ENCODE results near the gene SH2D1B. TPM values are rescaled to one million over a fixed set of nuclear protein-coding genes. Genes with fewer than 3 reads are reported as not detected.

The SH2D1B gene
- total and polyA plus RNA-seq, 10 donors = 0.85 to 11.0 (median 4.6) TPM

GRCh38 chr1:162385280-162385623 lies 26.7 kb downstream of the SH2D1B start:
- WGBS, 5 donors = 51 to 72% (median 59%) methylated on average over 3 of the region's 3 CpGs
- intact Hi-C loops (cut with DNase I; ENCODE audit: low total_unique reads) = no loop called here

GRCh38 chr1:162384601-162385279 lies 27.2 kb downstream of the SH2D1B start:
- TF ChIP-seq CTCF (IDR thresholded peaks at IDR 0.05 in 8 of 11, conservative IDR thresholded peaks at IDR 0.05 in 3 of 11) (no peak), POLR2A (IDR thresholded peaks at IDR 0.05) (no peak), POLR2AphosphoS5 (IDR thresholded peaks at IDR 0.05) (no peak)
- no peaks in the 10 kb centered on the region for H3K27me3 ChIP-seq (replicated peaks in 1 of 7)
- no peak overlapping the region for H3K4me3 ChIP-seq
- H3K9me3 ChIP-seq = no peaks in the 10 kb centered on the region
- peaks cover 0 to 7% (median 0%) of the 10 kb centered on the region in 6 donors for H3K36me3 ChIP-seq
- H3K4me1 ChIP-seq = peaks cover 0 to 9% (median 0%) of the 10 kb centered on the region in 6 donors
- 90 to 96% (median 91%) methylated on average over 9 to 10 of the region's 10 CpGs for WGBS, 5 donors
- no peak overlapping the region for H3K27ac ChIP-seq
- intact Hi-C loops (cut with DNase I; ENCODE audit: low total_unique reads) = no loop called here
- DNase-seq = no peak

More at GRCh38 chr1:162385280-162385623, 26.7 kb downstream of the SH2D1B start:
- Histone ChIP-seq H3K4me1 (peaks cover 0 to 11% (median 0%) of the 10 kb centered on the region in 6 donors), H3K27ac (no peak overlapping the region), H3K36me3 (peaks cover 0 to 7% (median 0%) of the 10 kb centered on the region in 6 donors), H3K27me3 (replicated peaks in 1 of 7) (peaks cover 0 to 4% (median 0%) of the 10 kb centered on the region in 7 donors), H3K9me3 (no peaks in the 10 kb centered on the region), H3K4me3 (no peak overlapping the region)
- DNase-seq = no peak
- TF ChIP-seq POLR2AphosphoS5 (IDR thresholded peaks at IDR 0.05) (no peak), POLR2A (IDR thresholded peaks at IDR 0.05) (no peak), CTCF (IDR thresholded peaks at IDR 0.05 in 8 of 11, conservative IDR thresholded peaks at IDR 0.05 in 3 of 11) (no peak)

- Histone ChIP-seq H3K4me1 (peaks cover 0 to 2% (median 0%) of the 10 kb centered on the region in 6 donors), H3K27ac (no peak overlapping the region), H3K9me3 (no peaks in the 10 kb centered on the region), H3K27me3 (replicated peaks in 1 of 7) (no peaks in the 10 kb centered on the region), H3K4me3 (no peak overlapping the region), H3K36me3 (peaks cover 0 to 7% (median 0%) of the 10 kb centered on the region in 6 donors)
- DNase-seq = no peak
- WGBS, 5 donors = 82 to 97% (median 94%) methylated on average over 5 to 6 of the region's 6 CpGs
- intact Hi-C loops (cut with DNase I; ENCODE audit: low total_unique reads) = no loop called here
- TF ChIP-seq POLR2AphosphoS5 (IDR thresholded peaks at IDR 0.05) = no peak
- TF ChIP-seq CTCF (IDR thresholded peaks at IDR 0.05 in 8 of 11, conservative IDR thresholded peaks at IDR 0.05 in 3 of 11) = no peak
- TF ChIP-seq POLR2A (IDR thresholded peaks at IDR 0.05) = no peak
These were observed 27.8 kb downstream of the SH2D1B start for GRCh38 chr1:162384116-162384515.

GRCh38 chr1:162383516-162383915 lies 28.4 kb downstream of the SH2D1B start:
- TF ChIP-seq POLR2A (IDR thresholded peaks at IDR 0.05) (no peak), CTCF (IDR thresholded peaks at IDR 0.05 in 8 of 11, conservative IDR thresholded peaks at IDR 0.05 in 3 of 11) (no peak), POLR2AphosphoS5 (IDR thresholded peaks at IDR 0.05) (no peak)
- Histone ChIP-seq H3K27me3 (replicated peaks in 1 of 7) (no peaks in the 10 kb centered on the region), H3K9me3 (no peaks in the 10 kb centered on the region), H3K36me3 (peaks cover 0 to 7% (median 0%) of the 10 kb centered on the region in 6 donors), H3K27ac (no peak overlapping the region), H3K4me1 (no peaks in the 10 kb centered on the region), H3K4me3 (no peak overlapping the region)
- WGBS, 5 donors = 76 to 91% (median 82%) methylated on average over 7 to 8 of the region's 8 CpGs
- intact Hi-C loops (cut with DNase I; ENCODE audit: low total_unique reads) = no loop called here
- no peak for DNase-seq

Data from spleen (tissue), 11 donors.